HepG2 (cell line): ENCODE data around the gene MAEA. TPM values are rescaled to one million over a fixed set of nuclear protein-coding genes. Genes with fewer than 3 reads are reported as not detected.

ENCODE experiments used
- ATAC-seq: fragments of 200-7000 bp; cut with Tn5 transposase; 3 replicates; pipeline ENCODE4 v1.9.1; 2020; ENCODE audit warnings: mild to moderate bottlenecking, moderate library complexity
- BruUV-seq: library from RNA; stranded (reverse); fragments of 400-500 nt; replicated peaks from 2 replicates; lab custom pipeline; 2021; lab: Mats Ljungman, UMichigan
- CTCF ChIA-PET: fragments of 300-600 bp; formaldehyde crosslinking; extraction: SDS; loops from one replicate; lab custom pipeline; 2021; ENCODE audit warnings: low total read pairs, inconsistent platforms, low intra/inter-chr PET ratio; lab: Yijun Ruan, JAX
- POLR2A ChIA-PET: fragments of 350-600 bp; sonication (Branson Sonifier 250); formaldehyde crosslinking; loops from one replicate; lab custom pipeline; 2020; ENCODE audit warnings: antibody characterized with exemption, inconsistent platforms; lab: Yijun Ruan, JAX
- DNase-seq: peaks from one replicate; pipeline ENCODE4 v3.0.0-alpha.2; 2015; ENCODE audit warnings: low spot score
- FAIRE-seq: peaks from 3 replicates; lab custom pipeline; 2011; peaks lifted over from hg19 to GRCh38; lab: Jason Lieb, UNC
- H2AFZ ChIP-seq: one replicate; pipeline ENCODE4 v1.6.1; 2011; ENCODE audit warnings: low read length, inconsistent platforms
- H3K27ac ChIP-seq: fragments of 300-600 bp; 3 replicates; pipeline ENCODE4 v1.8.0; 2011; ENCODE audit warnings: mixed run types, mild to moderate bottlenecking, mixed read lengths, low read length, inconsistent platforms; ENCODE audit not compliant: insufficient read depth; ENCODE audit errors: extremely low read length
- H3K27me3 ChIP-seq, 2 experiments: fragments of 200-600 bp in 1 of 2; 2 replicates in 1 of 2; 3 replicates in 1 of 2; pipeline versions ENCODE4 v1.6.0 to v1.8.0; 2011; ENCODE audit warnings: low read length in 2 of 2, mild to moderate bottlenecking in 2 of 2, moderate library complexity in 2 of 2, inconsistent platforms in 1 of 2; ENCODE audit not compliant: insufficient read depth in 2 of 2, control insufficient read depth in 1 of 2
- H3K36me3 ChIP-seq, 2 experiments: fragments of 200-600 bp in 1 of 2; replicated peaks in 1 of 2; 2 replicates in 1 of 2; 3 replicates in 1 of 2; pipeline versions ENCODE4 v1.5.1 to v1.8.0; 2011; ENCODE audit warnings: low read length in 2 of 2, inconsistent platforms in 1 of 2; ENCODE audit not compliant: insufficient read depth in 2 of 2, control insufficient read depth in 1 of 2
- H3K4me1 ChIP-seq: 2 replicates; pipeline ENCODE4 v1.5.1; 2012; ENCODE audit warnings: low read length, inconsistent platforms; ENCODE audit not compliant: insufficient read depth
- H3K4me2 ChIP-seq: 2 replicates; pipeline ENCODE4 v1.6.0; 2011; ENCODE audit warnings: low read depth, low read length, inconsistent platforms
- H3K4me3 ChIP-seq, 3 experiments: fragments of 200-600 bp in 1 of 3; sonication (generic), shearing (Covaris generic) in 1 of 3; replicated peaks in 1 of 3; 2 replicates each; pipeline ENCODE4 v1.5.1; 2011 to 2016; ENCODE audit warnings: low read length in 3 of 3, inconsistent platforms in 2 of 3, low read depth in 2 of 3, mild to moderate bottlenecking in 2 of 3, control low read depth in 1 of 3, mixed read lengths in 1 of 3; ENCODE audit not compliant: insufficient read depth in 1 of 3
- H3K79me2 ChIP-seq: one replicate; pipeline ENCODE4 v1.6.1; 2011; ENCODE audit warnings: low read length, inconsistent platforms; ENCODE audit not compliant: insufficient read depth
- H3K9ac ChIP-seq: 2 replicates; pipeline ENCODE4 v1.6.0; 2011; ENCODE audit warnings: mild to moderate bottlenecking, low read depth, low read length, inconsistent platforms; ENCODE audit not compliant: insufficient read depth
- H3K9me3 ChIP-seq: 2 replicates; pipeline ENCODE4 v1.5.1; 2012; ENCODE audit warnings: mild to moderate bottlenecking, low read length
- H4K20me1 ChIP-seq: 2 replicates; pipeline ENCODE4 v1.6.0; 2011; ENCODE audit warnings: inconsistent platforms, mild to moderate bottlenecking, low read length, moderate library complexity; ENCODE audit not compliant: insufficient read depth
- CBX5 ChIP-seq: sonication (generic); formaldehyde crosslinking; IDR thresholded peaks from 2 replicates; pipeline ENCODE4 v1.4.0; 2020; ENCODE audit warnings: missing genetic modification reagents, borderline replicate concordance
- CREB1 ChIP-seq, 2 experiments: fragments of 450-650 bp in 1 of 2; IDR thresholded peaks; 2 replicates each; pipeline ENCODE4 v1.6.1; 2016 to 2017; ENCODE audit warnings: control low read depth in 1 of 2, mild to moderate bottlenecking in 1 of 2, missing compliant biosample characterization in 1 of 2, missing genetic modification characterization in 1 of 2
- EED ChIP-seq: sonication (generic); formaldehyde crosslinking; IDR thresholded peaks from 2 replicates; pipeline ENCODE4 v1.5.0; 2020; ENCODE audit warnings: mild to moderate bottlenecking, missing genetic modification reagents
- HOXA3 ChIP-seq: sonication (generic); formaldehyde crosslinking; IDR thresholded peaks from 2 replicates; pipeline ENCODE4 v1.5.0; 2020; ENCODE audit warnings: missing genetic modification reagents
- MAZ ChIP-seq, 2 experiments: sonication (generic) in 1 of 2; formaldehyde crosslinking in 1 of 2; IDR thresholded peaks; 2 replicates each; pipeline versions ENCODE4 v1.5.0 to v1.6.1; 2012 to 2020; ENCODE audit warnings: low read depth in 2 of 2, mild to moderate bottlenecking in 2 of 2, borderline replicate concordance in 1 of 2, improper control_type of control experiment in 1 of 2, low read length in 1 of 2, missing genetic modification reagents in 1 of 2, moderate library complexity in 1 of 2
- MTERF4 ChIP-seq: sonication (generic); formaldehyde crosslinking; IDR thresholded peaks from 2 replicates; pipeline ENCODE4 v1.8.0; 2023; ENCODE audit warnings: mild to moderate bottlenecking, missing genetic modification reagents
- POLR2AphosphoS2 ChIP-seq: IDR thresholded peaks from 2 replicates; pipeline ENCODE4 v1.6.1; 2011; ENCODE audit warnings: low read depth, low read length, improper control_type of control experiment
- RFX1 ChIP-seq: fragments of 450-650 bp; IDR thresholded peaks from 2 replicates; pipeline ENCODE4 v1.6.1; 2017
- ZNF326 ChIP-seq: sonication (generic); formaldehyde crosslinking; IDR thresholded peaks from 2 replicates; pipeline ENCODE4 v1.4.0; 2020; ENCODE audit warnings: missing genetic modification reagents, borderline replicate concordance
- ZNF329 ChIP-seq: sonication (generic); formaldehyde crosslinking; IDR thresholded peaks from 2 replicates; pipeline ENCODE4 v1.9.0; 2021; ENCODE audit warnings: low read depth, mild to moderate bottlenecking, missing genetic modification reagents
- ZNF576 ChIP-seq: sonication (generic); formaldehyde crosslinking; IDR thresholded peaks from 2 replicates; pipeline ENCODE4 v1.4.0; 2020; ENCODE audit warnings: mild to moderate bottlenecking, missing genetic modification reagents
- WGBS: methylation state at CpG from one replicate; pipeline ENCODE4 v1.1.6; 2017; ENCODE audit warnings: low lambda C conversion rate; 5-methylcytosine and 5-hydroxymethylcytosine counted together
- in situ Hi-C: cut with HindIII; loops from 2 replicates; pipeline ENCODE4 v1.10.0; 2017; ENCODE audit warnings: low pct_unique_long_range_greater_than_20kb; ENCODE audit not compliant: extremely low pct_ligation_motif_present
- intact Hi-C: fragments of 100-400 bp; cut with micrococcal nuclease; formaldehyde crosslinking; loops from one replicate; pipeline ENCODE4 v1.10.0; 2022; ENCODE audit not compliant: unreplicated experiment
- polyA plus RNA-seq, 8 experiments: library from polyadenylated mRNA; depleted of rRNA in 3 of 8; stranded (reverse) in 7 of 8; unstranded in 1 of 8; fragments of >200 nt; fragmentation: Illumina TruSeq in 4 of 8; extraction: Trizol in 4 of 8; gene quantifications; 2 replicates each; pipeline versions ENCODE4 v1.2.1 to v1.2.3, GENCODE V29; 2011 to 2016; ENCODE audit warnings: low read depth in 4 of 8, missing spikeins in 1 of 8, mixed read lengths in 1 of 8; ENCODE audit not compliant: insufficient read depth in 1 of 8
- total RNA-seq, 5 experiments: library from RNA; depleted of rRNA; stranded (reverse); fragments of >200 nt; fragmentation: Illumina TruSeq; extraction: Trizol; gene quantifications; 2 replicates each; pipeline ENCODE4 v1.2.3, GENCODE V29; 2016; ENCODE audit warnings: low read depth in 1 of 5
- TF ChIP-seq, protein P1 (sequence below): sonication (generic); formaldehyde crosslinking; IDR thresholded peaks from 2 replicates; pipeline ENCODE4 v1.4.0; 2020; ENCODE audit warnings: missing genetic modification reagents; ENCODE audit errors: not compliant biosample characterization
- TF ChIP-seq, protein P2 (sequence below): sonication (generic); formaldehyde crosslinking; IDR thresholded peaks from 2 replicates; pipeline ENCODE4 v1.4.0; 2020; ENCODE audit warnings: missing genetic modification reagents, mild to moderate bottlenecking, borderline replicate concordance
- TF ChIP-seq, protein P3 (sequence below): sonication (generic); formaldehyde crosslinking; IDR thresholded peaks from 2 replicates; pipeline ENCODE4 v1.4.0; 2020; ENCODE audit warnings: low read depth, missing genetic modification reagents

The MAEA gene
- total and polyA plus RNA-seq, 2 of the 13 experiments (the other 11 are each of a cell fraction or from before 2014, with no cell fraction given) = 52.0 to 57.1 TPM

DNA sequence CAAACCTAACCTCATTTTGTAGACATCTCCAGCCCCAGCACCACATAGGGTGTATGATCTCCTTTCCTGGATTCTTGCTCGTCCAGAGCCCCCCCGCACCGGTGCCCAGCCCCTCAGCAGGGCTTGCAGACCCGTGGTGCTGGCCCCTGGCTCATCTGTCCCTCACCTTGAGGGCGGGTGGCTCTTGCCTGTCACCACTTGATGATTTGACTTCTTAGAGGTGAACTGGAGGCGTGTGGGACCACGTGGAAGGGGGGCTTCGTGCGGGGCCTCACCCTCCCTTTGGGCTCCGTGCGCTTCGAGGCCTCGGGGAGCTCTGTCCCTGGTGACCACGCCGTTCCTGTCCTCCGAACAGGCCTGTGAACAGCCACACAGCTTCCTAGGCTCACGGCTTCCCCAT is 72.8 kb downstream of the MAEA start (continued):
- TF ChIP-seq CREB1 (IDR thresholded peaks at IDR 0.05) = no peak
- TF ChIP-seq CREB1 (CRISPR knock-in tag; IDR thresholded peaks at IDR 0.05) = no peak
- no peak for TF ChIP-seq HOXA3
- no peak for TF ChIP-seq ZNF329 (CRISPR knock-in tag)
- TF ChIP-seq, protein P1, sequence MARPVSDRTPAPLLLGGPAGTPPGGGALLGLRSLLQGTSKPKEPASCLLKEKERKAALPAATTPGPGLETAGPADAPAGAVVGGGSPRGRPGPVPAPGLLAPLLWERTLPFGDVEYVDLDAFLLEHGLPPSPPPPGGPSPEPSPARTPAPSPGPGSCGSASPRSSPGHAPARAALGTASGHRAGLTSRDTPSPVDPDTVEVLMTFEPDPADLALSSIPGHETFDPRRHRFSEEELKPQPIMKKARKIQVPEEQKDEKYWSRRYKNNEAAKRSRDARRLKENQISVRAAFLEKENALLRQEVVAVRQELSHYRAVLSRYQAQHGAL (CRISPR knock-in tag) = no peak
- no peak for TF ChIP-seq CBX5 (CRISPR knock-in tag)
- TF ChIP-seq ZNF576 (CRISPR knock-in tag) = no peak
- no peak for TF ChIP-seq POLR2AphosphoS2
- no peak for TF ChIP-seq MTERF4
- TF ChIP-seq RFX1 = no peak
- TF ChIP-seq ZNF326 (CRISPR knock-in tag) = no peak
- no peak for TF ChIP-seq MAZ (IDR thresholded peaks at IDR 0.05; ENCODE audit: borderline replicate concordance, low read depth, low read length)
- TF ChIP-seq MAZ (CRISPR knock-in tag; IDR thresholded peaks at IDR 0.05; ENCODE audit: low read depth) = no peak

- Histone ChIP-seq H3K27me3 (no peaks in the 10 kb centered on the region), H3K9ac (no peak overlapping the region), H3K4me2 (no peak overlapping the region), H2AFZ (no peak overlapping the region), H3K27ac (no peak overlapping the region), H3K9me3 (no peaks in the 10 kb centered on the region), H3K4me1 (peaks cover 16% of the 10 kb centered on the region), H4K20me1 (0 out of 2 replicates have a peak, but pooled peaks cover 3% of the 10 kb centered on the region), H3K36me3 (peaks cover 1 to 19% of the 10 kb centered on the region in 2 experiments; a peak in 2 of 5 replicates), H3K4me3 (no peak overlapping the region), H3K79me2 (no peaks in the 10 kb centered on the region)
- CTCF ChIA-PET = no interaction called here
- ATAC-seq = no peak
- WGBS = 96% methylated on average over 11 of the region's 11 CpGs
- no TSS peak for BruUV-seq
- intact Hi-C loops (no loop called here), in situ Hi-C loops (no loop called here)
- FAIRE-seq = no peak
- POLR2A ChIA-PET = no interaction called here
- DNase-seq = no peak
- TF ChIP-seq, protein P2, sequence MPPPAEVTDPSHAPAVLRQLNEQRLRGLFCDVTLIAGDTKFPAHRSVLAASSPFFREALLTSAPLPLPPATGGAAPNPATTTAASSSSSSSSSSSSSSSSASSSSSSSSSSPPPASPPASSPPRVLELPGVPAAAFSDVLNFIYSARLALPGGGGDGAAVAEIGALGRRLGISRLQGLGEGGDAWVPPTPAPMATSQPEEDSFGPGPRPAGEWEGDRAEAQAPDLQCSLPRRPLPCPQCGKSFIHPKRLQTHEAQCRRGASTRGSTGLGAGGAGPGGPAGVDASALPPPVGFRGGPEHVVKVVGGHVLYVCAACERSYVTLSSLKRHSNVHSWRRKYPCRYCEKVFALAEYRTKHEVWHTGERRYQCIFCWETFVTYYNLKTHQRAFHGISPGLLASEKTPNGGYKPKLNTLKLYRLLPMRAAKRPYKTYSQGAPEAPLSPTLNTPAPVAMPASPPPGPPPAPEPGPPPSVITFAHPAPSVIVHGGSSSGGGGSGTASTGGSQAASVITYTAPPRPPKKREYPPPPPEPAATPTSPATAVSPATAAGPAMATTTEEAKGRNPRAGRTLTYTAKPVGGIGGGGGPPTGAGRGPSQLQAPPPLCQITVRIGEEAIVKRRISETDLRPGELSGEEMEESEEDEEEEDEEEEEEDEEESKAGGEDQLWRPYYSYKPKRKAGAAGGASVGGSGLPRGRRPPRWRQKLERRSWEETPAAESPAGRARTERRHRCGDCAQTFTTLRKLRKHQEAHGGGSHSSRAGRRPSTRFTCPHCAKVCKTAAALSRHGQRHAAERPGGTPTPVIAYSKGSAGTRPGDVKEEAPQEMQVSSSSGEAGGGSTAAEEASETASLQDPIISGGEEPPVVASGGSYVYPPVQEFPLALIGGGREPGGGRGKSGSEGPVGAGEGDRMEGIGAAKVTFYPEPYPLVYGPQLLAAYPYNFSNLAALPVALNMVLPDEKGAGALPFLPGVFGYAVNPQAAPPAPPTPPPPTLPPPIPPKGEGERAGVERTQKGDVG (CRISPR knock-in tag) = no peak
- TF ChIP-seq, protein P3, sequence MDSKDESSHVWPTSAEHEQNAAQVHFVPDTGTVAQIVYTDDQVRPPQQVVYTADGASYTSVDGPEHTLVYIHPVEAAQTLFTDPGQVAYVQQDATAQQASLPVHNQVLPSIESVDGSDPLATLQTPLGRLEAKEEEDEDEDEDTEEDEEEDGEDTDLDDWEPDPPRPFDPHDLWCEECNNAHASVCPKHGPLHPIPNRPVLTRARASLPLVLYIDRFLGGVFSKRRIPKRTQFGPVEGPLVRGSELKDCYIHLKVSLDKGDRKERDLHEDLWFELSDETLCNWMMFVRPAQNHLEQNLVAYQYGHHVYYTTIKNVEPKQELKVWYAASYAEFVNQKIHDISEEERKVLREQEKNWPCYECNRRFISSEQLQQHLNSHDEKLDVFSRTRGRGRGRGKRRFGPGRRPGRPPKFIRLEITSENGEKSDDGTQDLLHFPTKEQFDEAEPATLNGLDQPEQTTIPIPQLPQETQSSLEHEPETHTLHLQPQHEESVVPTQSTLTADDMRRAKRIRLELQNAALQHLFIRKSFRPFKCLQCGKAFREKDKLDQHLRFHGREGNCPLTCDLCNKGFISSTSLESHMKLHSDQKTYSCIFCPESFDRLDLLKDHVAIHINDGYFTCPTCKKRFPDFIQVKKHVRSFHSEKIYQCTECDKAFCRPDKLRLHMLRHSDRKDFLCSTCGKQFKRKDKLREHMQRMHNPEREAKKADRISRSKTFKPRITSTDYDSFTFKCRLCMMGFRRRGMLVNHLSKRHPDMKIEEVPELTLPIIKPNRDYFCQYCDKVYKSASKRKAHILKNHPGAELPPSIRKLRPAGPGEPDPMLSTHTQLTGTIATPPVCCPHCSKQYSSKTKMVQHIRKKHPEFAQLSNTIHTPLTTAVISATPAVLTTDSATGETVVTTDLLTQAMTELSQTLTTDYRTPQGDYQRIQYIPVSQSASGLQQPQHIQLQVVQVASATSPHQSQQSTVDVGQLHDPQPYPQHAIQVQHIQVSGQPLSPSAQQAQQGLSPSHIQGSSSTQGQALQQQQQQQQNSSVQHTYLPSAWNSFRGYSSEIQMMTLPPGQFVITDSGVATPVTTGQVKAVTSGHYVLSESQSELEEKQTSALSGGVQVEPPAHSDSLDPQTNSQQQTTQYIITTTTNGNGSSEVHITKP (CRISPR knock-in tag) = no peak
- TF ChIP-seq EED = no peak
Measured at GRCh38 chr4:1363513-1363912, 73.8 kb downstream of the MAEA start.
